A549 (cell line): ENCODE data around the gene SYCP2.

Source experiments
- BHLHE40 ChIP-seq: IDR thresholded peaks from 2 replicates; pipeline ENCODE4 v1.6.1; 2012; ENCODE audit warnings: low read depth, low read length, inconsistent platforms
- CHD2 ChIP-seq: fragments of 150-350 bp; IDR thresholded peaks from 2 replicates; pipeline ENCODE4 v1.6.1; 2014; ENCODE audit warnings: low read length; ENCODE audit not compliant: partially characterized antibody
- CHD4 ChIP-seq: fragments of 200-600 bp; sonication (generic); IDR thresholded peaks from 2 replicates; pipeline ENCODE4 v1.6.1; 2016; ENCODE audit warnings: antibody characterized with exemption, mild to moderate bottlenecking, borderline replicate concordance
- EHMT2 ChIP-seq: fragments of 200-600 bp; sonication (generic); IDR thresholded peaks from 2 replicates; pipeline ENCODE4 v1.6.1; 2016; ENCODE audit warnings: antibody characterized with exemption, low read depth, mild to moderate bottlenecking, moderate library complexity
- POLR2A ChIP-seq: IDR thresholded peaks from 2 replicates; pipeline ENCODE4 v1.6.1; 2012; ENCODE audit warnings: mild to moderate bottlenecking, low read length
- REST ChIP-seq: fragments of 200-600 bp; sonication (generic); IDR thresholded peaks from 2 replicates; pipeline ENCODE4 v1.6.1; 2016; ENCODE audit warnings: antibody characterized with exemption, mild to moderate bottlenecking, moderate library complexity
- ZFP36 ChIP-seq: fragments of 450-650 bp; IDR thresholded peaks from 2 replicates; pipeline ENCODE4 v1.6.1; 2014; ENCODE audit warnings: borderline replicate concordance; ENCODE audit not compliant: partially characterized antibody
- TF ChIP-seq, protein P1 (sequence below): fragments of >200 bp; sonication (Bioruptor Twin); formaldehyde crosslinking; IDR thresholded peaks from 3 replicates; pipeline ENCODE4 v1.5.1; 2016
- TF ChIP-seq, protein P2 (sequence below): fragments of >200 bp; sonication (Bioruptor Twin); formaldehyde crosslinking; IDR thresholded peaks from 2 replicates; pipeline ENCODE4 v1.6.1; 2016
- TF ChIP-seq, protein P3 (sequence below): IDR thresholded peaks from 2 replicates; pipeline ENCODE4 v1.6.1; 2012

DNA sequence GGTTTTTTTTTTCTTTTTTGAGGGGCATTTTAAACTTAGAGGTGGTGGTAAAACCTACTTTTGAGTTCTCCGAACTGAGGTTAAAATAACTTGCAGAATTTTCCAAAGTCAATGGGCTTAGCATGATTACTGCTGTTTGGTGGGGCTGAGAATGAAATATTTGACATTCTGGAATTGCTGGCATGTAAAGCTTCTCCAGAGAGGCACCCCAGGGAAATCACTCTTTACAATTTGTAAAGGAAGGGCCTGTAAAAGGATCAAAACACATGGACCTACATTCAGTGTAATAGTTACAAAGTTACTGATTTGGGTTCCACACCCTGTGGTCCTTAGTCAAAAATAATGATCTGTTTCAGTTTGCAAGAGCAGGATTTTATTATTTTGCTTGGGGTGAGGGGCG is 12.3 kb upstream of the SYCP2 start:
- TF ChIP-seq ZFP36 (no peak), REST (no peak), CHD4 (no peak), EHMT2 (no peak), POLR2A (no peak), BHLHE40 (no peak), CHD2 (no peak)
- TF ChIP-seq, protein P1, sequence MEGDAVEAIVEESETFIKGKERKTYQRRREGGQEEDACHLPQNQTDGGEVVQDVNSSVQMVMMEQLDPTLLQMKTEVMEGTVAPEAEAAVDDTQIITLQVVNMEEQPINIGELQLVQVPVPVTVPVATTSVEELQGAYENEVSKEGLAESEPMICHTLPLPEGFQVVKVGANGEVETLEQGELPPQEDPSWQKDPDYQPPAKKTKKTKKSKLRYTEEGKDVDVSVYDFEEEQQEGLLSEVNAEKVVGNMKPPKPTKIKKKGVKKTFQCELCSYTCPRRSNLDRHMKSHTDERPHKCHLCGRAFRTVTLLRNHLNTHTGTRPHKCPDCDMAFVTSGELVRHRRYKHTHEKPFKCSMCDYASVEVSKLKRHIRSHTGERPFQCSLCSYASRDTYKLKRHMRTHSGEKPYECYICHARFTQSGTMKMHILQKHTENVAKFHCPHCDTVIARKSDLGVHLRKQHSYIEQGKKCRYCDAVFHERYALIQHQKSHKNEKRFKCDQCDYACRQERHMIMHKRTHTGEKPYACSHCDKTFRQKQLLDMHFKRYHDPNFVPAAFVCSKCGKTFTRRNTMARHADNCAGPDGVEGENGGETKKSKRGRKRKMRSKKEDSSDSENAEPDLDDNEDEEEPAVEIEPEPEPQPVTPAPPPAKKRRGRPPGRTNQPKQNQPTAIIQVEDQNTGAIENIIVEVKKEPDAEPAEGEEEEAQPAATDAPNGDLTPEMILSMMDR = no peak
- TF ChIP-seq, protein P2, sequence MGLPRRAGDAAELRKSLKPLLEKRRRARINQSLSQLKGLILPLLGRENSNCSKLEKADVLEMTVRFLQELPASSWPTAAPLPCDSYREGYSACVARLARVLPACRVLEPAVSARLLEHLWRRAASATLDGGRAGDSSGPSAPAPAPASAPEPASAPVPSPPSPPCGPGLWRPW = no peak
- TF ChIP-seq, protein P3, sequence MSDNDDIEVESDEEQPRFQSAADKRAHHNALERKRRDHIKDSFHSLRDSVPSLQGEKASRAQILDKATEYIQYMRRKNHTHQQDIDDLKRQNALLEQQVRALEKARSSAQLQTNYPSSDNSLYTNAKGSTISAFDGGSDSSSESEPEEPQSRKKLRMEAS = no peak
